Suprapubic skin (tissue), 4 donors: ENCODE results near the gene INSR.

ENCODE experiments used
- EP300 ChIP-seq: sonication (generic); formaldehyde crosslinking; IDR thresholded peaks from one replicate; pipeline ENCODE4 v1.6.1; 2017; ENCODE audit warnings: antibody characterized with exemption
- POLR2A ChIP-seq, 2 donors: fragments of 450-650 bp; IDR thresholded peaks; one replicate each; pipeline ENCODE4 v1.6.1; 2017; ENCODE audit warnings: antibody characterized with exemption in 2 of 2, mild to moderate bottlenecking in 2 of 2, moderate library complexity in 2 of 2
- POLR2AphosphoS5 ChIP-seq, 3 donors: sonication (generic); formaldehyde crosslinking; IDR thresholded peaks; one replicate each; pipeline ENCODE4 v1.6.1; 2017; ENCODE audit warnings: antibody characterized with exemption in 3 of 3
- TF ChIP-seq, protein P1 (sequence below), 2 donors: fragments of 200-600 bp in 1 of 2; fragments of 450-650 bp in 1 of 2; sonication (generic) in 1 of 2; IDR thresholded peaks; one replicate each; pipeline ENCODE4 v1.5.1; 2016 to 2019; ENCODE audit warnings: antibody characterized with exemption in 2 of 2, mild to moderate bottlenecking in 1 of 2, moderate library complexity in 1 of 2

DNA sequence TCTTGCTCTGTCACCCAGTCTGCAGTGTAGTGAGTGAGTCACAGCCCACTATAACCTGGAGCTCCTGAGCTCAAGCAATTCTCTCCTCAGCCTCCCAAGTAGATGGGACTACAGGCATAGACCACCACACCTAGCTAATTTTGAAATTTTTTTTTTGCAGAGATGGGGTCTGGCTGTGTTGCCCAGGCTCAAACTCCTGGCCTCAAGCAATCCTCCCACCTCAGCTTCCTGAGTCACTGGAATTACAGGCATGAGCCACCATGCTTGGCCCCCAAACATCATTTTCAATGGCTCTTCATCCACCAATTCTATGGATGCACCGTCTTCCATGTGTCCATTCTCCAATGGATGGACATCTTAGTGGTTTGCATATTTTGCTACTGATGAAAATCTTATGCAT, 155.8 kb downstream of the INSR start:
- TF ChIP-seq, protein P1, sequence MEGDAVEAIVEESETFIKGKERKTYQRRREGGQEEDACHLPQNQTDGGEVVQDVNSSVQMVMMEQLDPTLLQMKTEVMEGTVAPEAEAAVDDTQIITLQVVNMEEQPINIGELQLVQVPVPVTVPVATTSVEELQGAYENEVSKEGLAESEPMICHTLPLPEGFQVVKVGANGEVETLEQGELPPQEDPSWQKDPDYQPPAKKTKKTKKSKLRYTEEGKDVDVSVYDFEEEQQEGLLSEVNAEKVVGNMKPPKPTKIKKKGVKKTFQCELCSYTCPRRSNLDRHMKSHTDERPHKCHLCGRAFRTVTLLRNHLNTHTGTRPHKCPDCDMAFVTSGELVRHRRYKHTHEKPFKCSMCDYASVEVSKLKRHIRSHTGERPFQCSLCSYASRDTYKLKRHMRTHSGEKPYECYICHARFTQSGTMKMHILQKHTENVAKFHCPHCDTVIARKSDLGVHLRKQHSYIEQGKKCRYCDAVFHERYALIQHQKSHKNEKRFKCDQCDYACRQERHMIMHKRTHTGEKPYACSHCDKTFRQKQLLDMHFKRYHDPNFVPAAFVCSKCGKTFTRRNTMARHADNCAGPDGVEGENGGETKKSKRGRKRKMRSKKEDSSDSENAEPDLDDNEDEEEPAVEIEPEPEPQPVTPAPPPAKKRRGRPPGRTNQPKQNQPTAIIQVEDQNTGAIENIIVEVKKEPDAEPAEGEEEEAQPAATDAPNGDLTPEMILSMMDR (IDR thresholded peaks at IDR 0.05) = no peak
- TF ChIP-seq POLR2A (IDR thresholded peaks at IDR 0.05) = no peak
- no peak for TF ChIP-seq POLR2AphosphoS5 (IDR thresholded peaks at IDR 0.05)
- no peak for TF ChIP-seq EP300
